ENCODE data around the gene KRTAP4-9. TPM values are rescaled to one million over a fixed set of nuclear protein-coding genes. Genes with fewer than 3 reads are reported as not detected.
"Not testable (repeated sequence)": the region's sequence is repeated elsewhere in the genome, so short reads cannot be mapped to it uniquely, and the experiment has no call there.

The KRTAP4-9 gene
- total RNA-seq, 1 experiment from 2014 or later = not detected

DNA sequence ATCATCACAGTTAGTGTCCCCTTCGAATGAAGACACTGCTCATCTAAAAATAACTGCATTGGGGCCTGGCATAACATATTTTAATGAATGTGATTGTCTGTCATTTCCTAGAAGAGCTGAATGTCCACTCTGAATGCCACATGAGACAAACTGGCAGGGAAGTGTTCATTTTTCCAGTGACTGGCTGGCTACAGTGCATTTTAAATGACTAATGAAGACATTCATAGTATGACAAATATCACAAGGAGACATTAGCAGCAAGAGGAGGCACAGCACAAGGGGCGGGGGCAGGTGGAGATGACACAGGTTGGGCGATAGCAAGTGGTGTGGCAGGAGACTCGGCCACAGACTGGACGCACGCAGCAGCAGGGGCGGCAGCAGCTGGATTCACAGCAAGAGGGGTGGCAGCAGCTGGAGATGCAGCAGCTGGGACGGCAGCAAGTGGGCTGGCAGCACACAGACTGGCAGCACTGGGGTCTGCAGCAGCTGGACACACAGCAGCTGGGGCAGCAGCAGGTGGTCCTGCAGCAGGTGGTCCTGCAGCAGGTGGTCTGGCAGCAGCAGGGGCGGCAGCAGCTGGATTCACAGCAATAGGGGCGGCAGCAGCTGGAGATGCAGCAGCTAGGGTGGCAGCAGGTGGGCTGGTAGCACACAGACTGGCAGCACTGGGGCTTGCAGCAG is 43.9 kb downstream of the KRTAP4-9 start:
- H3K4me1 ChIP-seq (ENCODE audit: control insufficient read depth in 1 of 2, insufficient read depth in 2 of 2, low read length in 2 of 2); H3K79me2 ChIP-seq (ENCODE audit: insufficient read depth, low read length); RAD21 ChIA-PET (ENCODE audit: low non-redundant PET in 1 of 2, low total read pairs in 2 of 2, uncharacterized antibody in 2 of 2, unreplicated experiment in 2 of 2); ATAC-seq; H3K27me3 ChIP-seq (ENCODE audit: insufficient read depth, low read length); intact Hi-C loops (cut with micrococcal nuclease); DNase-seq (ENCODE audit: low read depth, low spot score); H3K36me3 ChIP-seq (ENCODE audit: control insufficient read depth in 1 of 2, insufficient read depth in 2 of 2, low read length in 2 of 2); H3K27ac ChIP-seq (ENCODE audit: low read depth, low read length); H3K4me2 ChIP-seq (ENCODE audit: low read length); H3K9ac ChIP-seq (ENCODE audit: low read length); H4K20me1 ChIP-seq (ENCODE audit: insufficient read depth); H2AFZ ChIP-seq (ENCODE audit: low read depth, low read length, poor library complexity, severe bottlenecking); H3K9me2 ChIP-seq (ENCODE audit: insufficient read depth); CTCF ChIA-PET; H3K4me3 ChIP-seq (replicated peaks in 1 of 2; ENCODE audit: low read depth in 1 of 2, low read length in 2 of 2); BruUV-seq (replicated peaks); POLR2A ChIA-PET: not testable (repeated sequence)
- peaks cover 0 to 11% of the 10 kb centered on the region in 2 experiments; a peak in 1 of 4 replicates for H3K9me3 ChIP-seq (ENCODE audit: control insufficient read depth in 1 of 2, insufficient read depth in 1 of 2, low read depth in 1 of 2, low read length in 2 of 2)

DNA sequence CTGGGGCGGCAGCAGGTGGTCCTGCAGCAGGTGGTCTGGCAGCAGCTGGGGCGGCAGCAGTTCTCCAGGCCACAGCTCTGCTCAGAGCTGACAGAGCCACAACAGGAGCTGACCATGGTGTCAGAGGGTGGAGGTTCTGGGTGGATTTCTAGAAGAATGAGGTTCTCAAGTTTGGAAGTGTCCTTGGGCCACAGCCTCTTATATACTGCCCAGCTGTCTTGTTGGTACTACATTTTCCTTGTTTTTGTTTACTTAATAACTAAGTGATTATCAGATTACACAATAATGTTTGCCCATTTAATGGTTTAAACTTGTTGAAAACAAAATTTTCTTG is 44.4 kb downstream of the KRTAP4-9 start, which contains the start of gene KRTAP4-5:
Gene KRTAP4-5, minus strand, starts transcription at position 174 of the 334 bp plus-strand sequence. Its CDS starts 58 bp downstream, at position 116.
- H3K79me2 ChIP-seq (ENCODE audit: insufficient read depth, low read length) = no peaks in the 10 kb centered on the region
- H3K4me2 ChIP-seq (ENCODE audit: low read length) = no peak within 1 kb of the TSS
- RAD21 ChIA-PET (ENCODE audit: low non-redundant PET in 1 of 2, low total read pairs in 2 of 2, uncharacterized antibody in 2 of 2, unreplicated experiment in 2 of 2) = no interaction called here
- ATAC-seq = no peak
- no peaks in the 10 kb centered on the region for H3K9me2 ChIP-seq (ENCODE audit: insufficient read depth)
- H3K9me3 ChIP-seq (ENCODE audit: control insufficient read depth in 1 of 2, insufficient read depth in 1 of 2, low read depth in 1 of 2, low read length in 2 of 2) = peaks cover 0 to 10% of the 10 kb centered on the region in 2 experiments; a peak in 1 of 4 replicates
- DNase-seq (ENCODE audit: low read depth, low spot score) = no peak
- no peaks in the 10 kb centered on the region for H3K36me3 ChIP-seq (ENCODE audit: control insufficient read depth in 1 of 2, insufficient read depth in 2 of 2, low read length in 2 of 2)
- TF ChIP-seq POLR2AphosphoS5 (IDR thresholded peaks at IDR 0.05; ENCODE audit: low read depth, low read length) (no peak), SRF (IDR thresholded peaks at IDR 0.05; ENCODE audit: low read depth) (no peak)
- TF ChIP-seq, protein P1, sequence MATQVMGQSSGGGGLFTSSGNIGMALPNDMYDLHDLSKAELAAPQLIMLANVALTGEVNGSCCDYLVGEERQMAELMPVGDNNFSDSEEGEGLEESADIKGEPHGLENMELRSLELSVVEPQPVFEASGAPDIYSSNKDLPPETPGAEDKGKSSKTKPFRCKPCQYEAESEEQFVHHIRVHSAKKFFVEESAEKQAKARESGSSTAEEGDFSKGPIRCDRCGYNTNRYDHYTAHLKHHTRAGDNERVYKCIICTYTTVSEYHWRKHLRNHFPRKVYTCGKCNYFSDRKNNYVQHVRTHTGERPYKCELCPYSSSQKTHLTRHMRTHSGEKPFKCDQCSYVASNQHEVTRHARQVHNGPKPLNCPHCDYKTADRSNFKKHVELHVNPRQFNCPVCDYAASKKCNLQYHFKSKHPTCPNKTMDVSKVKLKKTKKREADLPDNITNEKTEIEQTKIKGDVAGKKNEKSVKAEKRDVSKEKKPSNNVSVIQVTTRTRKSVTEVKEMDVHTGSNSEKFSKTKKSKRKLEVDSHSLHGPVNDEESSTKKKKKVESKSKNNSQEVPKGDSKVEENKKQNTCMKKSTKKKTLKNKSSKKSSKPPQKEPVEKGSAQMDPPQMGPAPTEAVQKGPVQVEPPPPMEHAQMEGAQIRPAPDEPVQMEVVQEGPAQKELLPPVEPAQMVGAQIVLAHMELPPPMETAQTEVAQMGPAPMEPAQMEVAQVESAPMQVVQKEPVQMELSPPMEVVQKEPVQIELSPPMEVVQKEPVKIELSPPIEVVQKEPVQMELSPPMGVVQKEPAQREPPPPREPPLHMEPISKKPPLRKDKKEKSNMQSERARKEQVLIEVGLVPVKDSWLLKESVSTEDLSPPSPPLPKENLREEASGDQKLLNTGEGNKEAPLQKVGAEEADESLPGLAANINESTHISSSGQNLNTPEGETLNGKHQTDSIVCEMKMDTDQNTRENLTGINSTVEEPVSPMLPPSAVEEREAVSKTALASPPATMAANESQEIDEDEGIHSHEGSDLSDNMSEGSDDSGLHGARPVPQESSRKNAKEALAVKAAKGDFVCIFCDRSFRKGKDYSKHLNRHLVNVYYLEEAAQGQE (IDR thresholded peaks at IDR 0.05; ENCODE audit: low read depth) = peak; percentile 9; the same call in 1 of the 2 replicates
- H3K4me1 ChIP-seq (ENCODE audit: control insufficient read depth in 1 of 2, insufficient read depth in 2 of 2, low read length in 2 of 2) = no peaks in the 10 kb centered on the region
- CTCF ChIA-PET = no interaction called here
- no peaks in the 10 kb centered on the region for H3K27me3 ChIP-seq (ENCODE audit: insufficient read depth, low read length)
- POLR2A ChIA-PET = no interaction called here
- H3K27ac ChIP-seq (ENCODE audit: low read depth, low read length) = no peak within 1 kb of the TSS
- no peak within 1 kb of the TSS for H3K4me3 ChIP-seq (replicated peaks in 1 of 2; ENCODE audit: low read depth in 1 of 2, low read length in 2 of 2)
- H4K20me1 ChIP-seq (ENCODE audit: insufficient read depth) = no peaks in the 10 kb centered on the region
- H2AFZ ChIP-seq (ENCODE audit: low read depth, low read length, poor library complexity, severe bottlenecking) = no peak within 1 kb of the TSS
- no TSS peak for BruUV-seq (replicated peaks)
- no peak within 1 kb of the TSS for H3K9ac ChIP-seq (ENCODE audit: low read length)
- intact Hi-C loops (cut with micrococcal nuclease) = no loop called here
